ENCODE results near the gene MED4.

DNA sequence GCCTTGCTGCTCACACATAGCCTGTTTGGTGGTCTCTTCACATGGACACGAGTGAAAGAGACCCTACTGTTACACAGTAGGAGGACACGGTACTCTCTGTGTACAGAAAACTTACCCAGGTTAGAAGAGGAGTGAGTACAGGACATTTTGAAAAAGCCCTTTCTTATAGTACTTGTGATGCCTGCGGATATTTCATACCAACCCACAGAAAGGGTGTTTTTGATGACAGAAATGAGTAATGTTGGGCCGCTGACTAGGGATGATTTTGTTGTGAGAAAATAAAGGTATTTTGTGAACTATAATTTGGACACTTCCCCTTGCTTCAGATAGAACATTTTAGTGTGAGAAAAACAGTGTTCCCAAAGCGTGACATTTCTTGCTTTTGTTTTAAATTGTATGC, 39.2 kb downstream of the MED4 start:
- TF ChIP-seq, protein P1, sequence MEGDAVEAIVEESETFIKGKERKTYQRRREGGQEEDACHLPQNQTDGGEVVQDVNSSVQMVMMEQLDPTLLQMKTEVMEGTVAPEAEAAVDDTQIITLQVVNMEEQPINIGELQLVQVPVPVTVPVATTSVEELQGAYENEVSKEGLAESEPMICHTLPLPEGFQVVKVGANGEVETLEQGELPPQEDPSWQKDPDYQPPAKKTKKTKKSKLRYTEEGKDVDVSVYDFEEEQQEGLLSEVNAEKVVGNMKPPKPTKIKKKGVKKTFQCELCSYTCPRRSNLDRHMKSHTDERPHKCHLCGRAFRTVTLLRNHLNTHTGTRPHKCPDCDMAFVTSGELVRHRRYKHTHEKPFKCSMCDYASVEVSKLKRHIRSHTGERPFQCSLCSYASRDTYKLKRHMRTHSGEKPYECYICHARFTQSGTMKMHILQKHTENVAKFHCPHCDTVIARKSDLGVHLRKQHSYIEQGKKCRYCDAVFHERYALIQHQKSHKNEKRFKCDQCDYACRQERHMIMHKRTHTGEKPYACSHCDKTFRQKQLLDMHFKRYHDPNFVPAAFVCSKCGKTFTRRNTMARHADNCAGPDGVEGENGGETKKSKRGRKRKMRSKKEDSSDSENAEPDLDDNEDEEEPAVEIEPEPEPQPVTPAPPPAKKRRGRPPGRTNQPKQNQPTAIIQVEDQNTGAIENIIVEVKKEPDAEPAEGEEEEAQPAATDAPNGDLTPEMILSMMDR (IDR thresholded peaks at IDR 0.05; ENCODE audit: low read depth, low read length), result no peak
- TF ChIP-seq, protein P2, sequence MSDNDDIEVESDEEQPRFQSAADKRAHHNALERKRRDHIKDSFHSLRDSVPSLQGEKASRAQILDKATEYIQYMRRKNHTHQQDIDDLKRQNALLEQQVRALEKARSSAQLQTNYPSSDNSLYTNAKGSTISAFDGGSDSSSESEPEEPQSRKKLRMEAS (IDR thresholded peaks at IDR 0.05; ENCODE audit: low read depth, low read length), result no peak

All from NB4 (cell line).